A204.1 (cell line): Measurements from ENCODE around the gene FBXO10.
"Not testable (repeated sequence)": the region's sequence is repeated elsewhere in the genome, so short reads cannot be mapped to it uniquely, and the experiment has no call there.

Experiments
- FAIRE-seq: peaks from 2 replicates; lab custom pipeline; 2012; peaks lifted over from hg19 to GRCh38; lab: Jason Lieb, UNC

FBXO10 gene

GRCh38 chr9:37575921-37576721 lies at the start of gene FBXO10:
Gene FBXO10, minus strand, starts transcription at chr9:37576380. Its CDS starts 34,612 bp downstream, at chr9:37541768.
- FAIRE-seq = no peak

- no peak for FAIRE-seq
Observed at GRCh38 chr9:37625758-37626147, 49.6 kb upstream of the FBXO10 start.

GRCh38 chr9:37625036-37625757 lies 49.0 kb upstream of the FBXO10 start:
- FAIRE-seq = no peak

GRCh38 chr9:37624073-37624472 lies 47.9 kb upstream of the FBXO10 start:
- no peak for FAIRE-seq

- FAIRE-seq = no peak
Observed at GRCh38 chr9:37623267-37623666, 47.1 kb upstream of the FBXO10 start.

- no peak for FAIRE-seq
Observed at GRCh38 chr9:37622462-37622861, 46.3 kb upstream of the FBXO10 start.

GRCh38 chr9:37621273-37622121 lies 45.3 kb upstream of the FBXO10 start:
- FAIRE-seq = no peak

GRCh38 chr9:37620396-37620795 lies 44.2 kb upstream of the FBXO10 start:
- FAIRE-seq = no peak

- FAIRE-seq = no peak
Observed at GRCh38 chr9:37619806-37620205, 43.6 kb upstream of the FBXO10 start.

- no peak for FAIRE-seq
Observed at GRCh38 chr9:37618817-37619216, 42.6 kb upstream of the FBXO10 start.

GRCh38 chr9:37617832-37618231 lies 41.7 kb upstream of the FBXO10 start:
- FAIRE-seq = no peak

GRCh38 chr9:37617161-37617560 lies 41.0 kb upstream of the FBXO10 start:
- no peak for FAIRE-seq

GRCh38 chr9:37611961-37612360 lies 35.8 kb upstream of the FBXO10 start:
- no peak for FAIRE-seq

- no peak for FAIRE-seq
Observed at GRCh38 chr9:37611014-37611413, 34.8 kb upstream of the FBXO10 start.

- FAIRE-seq = no peak
Observed at GRCh38 chr9:37609735-37610397, 33.7 kb upstream of the FBXO10 start.

- FAIRE-seq = no peak
Observed at GRCh38 chr9:37608250-37608649, 32.1 kb upstream of the FBXO10 start.

- no peak for FAIRE-seq
Observed at GRCh38 chr9:37604296-37604695, 28.1 kb upstream of the FBXO10 start.

- FAIRE-seq = no peak
Observed at GRCh38 chr9:37602817-37603216, 26.6 kb upstream of the FBXO10 start.

GRCh38 chr9:37602061-37602460 lies 25.9 kb upstream of the FBXO10 start:
- not testable (repeated sequence) for FAIRE-seq

GRCh38 chr9:37596504-37596903 lies 20.3 kb upstream of the FBXO10 start:
- no peak for FAIRE-seq

- FAIRE-seq = no peak
Observed at GRCh38 chr9:37593883-37594448, 17.8 kb upstream of the FBXO10 start.
